DMS114 treated with DMSO at 0.1 percent for 48 hours (cell line): Measurements from ENCODE around the gene STK4.

Source experiments
- DNase-seq: peaks from one replicate; lab custom pipeline; 2025; ENCODE audit not compliant: unreplicated experiment; lab: John Stamatoyannopoulos, UW

STK4 gene

DNA sequence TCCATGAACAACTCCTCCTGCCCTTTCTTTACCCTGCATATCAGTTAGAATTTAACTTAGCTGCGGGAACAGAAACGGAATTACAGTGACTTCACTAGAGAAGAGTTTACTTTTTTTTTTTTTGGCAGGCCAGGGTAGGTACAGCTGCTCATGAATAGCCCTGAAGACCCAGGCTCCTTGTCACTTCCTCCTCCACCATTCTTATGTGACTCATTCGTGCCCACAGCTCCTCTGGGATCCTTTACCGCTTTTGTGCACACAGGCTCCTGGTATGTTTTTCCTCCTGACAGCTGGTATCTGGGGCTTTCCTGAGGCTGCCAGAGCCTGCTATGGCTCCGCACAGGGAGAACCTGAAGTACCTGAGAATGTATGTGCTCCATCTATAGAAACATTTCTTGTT lies 138.5 kb downstream of the STK4 start:
- no peak for DNase-seq

DNA sequence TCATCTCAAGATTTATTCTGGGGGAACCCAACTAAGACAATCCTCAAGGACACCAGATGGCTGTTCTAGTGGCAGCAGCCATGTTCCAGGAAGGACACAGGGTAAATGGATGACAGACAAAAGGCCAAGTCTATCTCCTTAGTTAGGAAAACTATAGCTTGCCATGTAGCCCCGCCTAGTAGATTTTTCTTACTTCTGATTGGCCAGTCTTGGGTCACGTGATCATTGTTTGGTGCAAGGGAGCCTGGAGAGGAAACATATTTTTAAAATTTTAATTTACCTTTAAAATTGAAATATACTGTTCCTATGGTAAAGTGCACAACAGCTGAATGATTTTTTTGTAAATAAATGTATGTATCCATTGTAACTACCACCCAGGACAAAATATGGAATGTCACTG lies 139.0 kb downstream of the STK4 start:
- DNase-seq, result no peak

DNA sequence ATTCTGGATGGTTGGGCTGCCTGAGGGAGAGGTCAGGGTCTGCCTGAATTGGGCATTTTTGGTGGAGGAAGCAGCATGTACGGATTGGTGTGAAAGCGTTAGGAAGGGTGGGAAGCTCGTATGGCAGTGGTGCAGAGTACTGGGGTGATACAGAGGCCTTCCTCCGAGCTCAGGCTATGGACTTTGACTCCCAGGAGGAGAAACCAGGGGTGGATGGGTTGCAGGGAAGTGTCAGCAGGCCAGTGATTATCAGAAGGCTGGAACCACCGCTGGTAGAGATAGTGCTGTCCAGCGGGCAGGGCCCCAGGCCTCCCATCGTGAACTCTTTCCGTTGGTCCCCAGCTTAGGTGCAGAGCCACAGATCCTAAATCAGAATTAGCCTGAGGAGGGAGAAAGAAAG lies 143.3 kb downstream of the STK4 start:
- no peak for DNase-seq

DNA sequence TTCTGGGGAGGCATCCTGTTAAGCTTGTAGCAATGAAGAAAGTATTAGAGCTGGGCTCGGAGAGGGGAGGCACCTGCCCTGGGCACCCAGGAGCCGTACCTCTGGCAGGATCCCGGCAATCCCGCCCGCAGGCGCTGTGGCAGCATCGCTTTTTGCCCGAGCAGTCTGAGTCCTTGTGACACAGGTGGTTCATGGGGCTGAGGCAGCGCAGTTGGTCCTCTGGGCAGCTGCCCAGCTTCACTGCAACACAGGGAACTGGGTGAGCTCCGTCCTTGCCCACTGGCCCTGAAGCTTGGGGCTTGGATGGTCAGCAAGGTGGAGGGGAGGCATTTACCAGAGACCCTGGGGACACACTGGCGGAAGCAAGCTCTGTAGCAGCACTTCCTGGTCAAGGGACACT lies 144.0 kb downstream of the STK4 start:
- DNase-seq, result no peak

DNA sequence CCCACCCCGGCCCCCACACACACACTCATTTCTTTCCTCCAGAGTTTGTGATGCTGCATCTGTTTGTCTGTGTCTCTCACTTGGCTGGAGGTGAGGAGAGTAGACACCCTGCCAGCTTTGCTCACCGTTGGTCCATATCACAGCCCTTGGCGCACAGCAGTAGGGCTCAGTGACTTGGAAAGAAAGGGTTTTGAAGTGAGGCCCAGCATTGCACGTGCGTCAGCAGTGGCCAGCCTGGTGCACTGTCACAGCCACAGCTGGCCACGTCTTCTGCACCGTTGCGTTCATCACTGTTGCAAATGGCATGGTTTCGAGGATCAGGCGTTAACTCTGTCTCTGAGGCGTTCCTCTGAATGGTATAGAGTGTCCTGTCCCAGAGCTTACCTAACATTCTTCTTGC lies 145.0 kb downstream of the STK4 start:
- no peak for DNase-seq

DNA sequence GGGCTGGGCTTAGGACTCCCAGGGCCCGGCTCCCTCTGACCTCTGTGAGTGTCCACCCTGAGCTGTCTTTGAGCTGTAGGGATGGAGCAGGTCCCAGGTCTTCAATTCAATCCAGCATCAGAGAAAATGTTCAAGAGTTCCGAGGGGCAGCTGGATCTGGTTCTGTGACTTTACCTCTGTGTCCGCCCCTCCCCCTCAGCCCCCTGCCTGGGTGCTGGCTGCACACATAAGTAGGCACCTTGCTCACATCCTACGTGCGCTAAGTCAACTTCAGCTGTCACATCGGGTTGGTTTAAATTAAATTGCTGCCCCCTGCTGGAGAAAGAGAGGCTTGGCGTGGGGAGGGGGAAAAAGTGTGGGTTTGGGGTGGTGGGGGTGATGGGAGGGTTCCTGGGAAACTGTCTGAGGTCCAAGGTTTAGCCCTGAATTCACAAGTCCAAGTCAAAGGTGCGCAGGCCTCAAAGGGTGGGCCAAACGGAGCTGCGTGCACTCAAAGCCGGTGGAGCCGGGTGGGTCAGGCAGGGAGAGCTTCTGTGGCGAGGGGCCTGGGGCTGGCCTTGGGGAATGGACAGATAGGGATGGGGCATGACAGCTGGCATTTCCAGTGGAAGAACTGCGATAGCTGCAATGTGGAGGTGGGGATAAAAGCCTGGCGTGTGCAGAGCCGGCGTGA lies 145.6 kb downstream of the STK4 start:
- DNase-seq, result no peak

DNA sequence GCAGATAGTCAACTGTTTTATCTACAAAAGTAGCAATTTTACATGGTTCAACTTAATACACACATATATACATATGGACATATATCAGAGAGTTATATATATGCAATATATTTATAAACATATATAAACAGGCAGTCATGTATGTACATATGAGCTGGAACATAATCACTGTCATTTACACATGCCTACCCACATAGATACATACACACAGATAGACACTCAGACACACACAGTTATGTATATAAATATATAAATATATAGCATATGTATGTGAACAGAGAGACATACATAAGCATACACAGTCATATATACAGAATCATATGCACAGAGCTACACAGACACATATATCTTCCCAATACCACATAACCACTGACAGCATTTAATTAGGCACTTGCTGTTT lies 146.4 kb downstream of the STK4 start:
- DNase-seq, result no peak

DNA sequence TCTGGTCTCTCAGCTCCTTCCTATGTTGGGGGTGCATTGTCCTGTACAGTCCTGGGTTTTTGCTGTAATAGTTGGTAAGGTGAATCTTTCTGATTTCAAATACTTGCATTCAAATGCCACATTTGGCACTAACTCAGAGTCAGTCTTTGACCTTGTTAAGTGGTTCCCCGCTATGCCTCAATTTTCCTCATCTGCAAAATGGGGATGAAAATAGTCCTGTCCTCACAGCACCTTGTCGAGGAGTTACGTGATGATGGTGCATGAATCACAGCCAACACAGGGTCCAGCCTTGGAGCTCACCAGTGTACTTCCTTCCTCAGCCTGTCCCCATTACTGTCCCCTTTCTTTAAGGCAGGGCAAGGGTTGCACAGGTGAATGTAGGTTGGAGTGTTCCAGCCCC lies 147.6 kb downstream of the STK4 start:
- no peak for DNase-seq

DNA sequence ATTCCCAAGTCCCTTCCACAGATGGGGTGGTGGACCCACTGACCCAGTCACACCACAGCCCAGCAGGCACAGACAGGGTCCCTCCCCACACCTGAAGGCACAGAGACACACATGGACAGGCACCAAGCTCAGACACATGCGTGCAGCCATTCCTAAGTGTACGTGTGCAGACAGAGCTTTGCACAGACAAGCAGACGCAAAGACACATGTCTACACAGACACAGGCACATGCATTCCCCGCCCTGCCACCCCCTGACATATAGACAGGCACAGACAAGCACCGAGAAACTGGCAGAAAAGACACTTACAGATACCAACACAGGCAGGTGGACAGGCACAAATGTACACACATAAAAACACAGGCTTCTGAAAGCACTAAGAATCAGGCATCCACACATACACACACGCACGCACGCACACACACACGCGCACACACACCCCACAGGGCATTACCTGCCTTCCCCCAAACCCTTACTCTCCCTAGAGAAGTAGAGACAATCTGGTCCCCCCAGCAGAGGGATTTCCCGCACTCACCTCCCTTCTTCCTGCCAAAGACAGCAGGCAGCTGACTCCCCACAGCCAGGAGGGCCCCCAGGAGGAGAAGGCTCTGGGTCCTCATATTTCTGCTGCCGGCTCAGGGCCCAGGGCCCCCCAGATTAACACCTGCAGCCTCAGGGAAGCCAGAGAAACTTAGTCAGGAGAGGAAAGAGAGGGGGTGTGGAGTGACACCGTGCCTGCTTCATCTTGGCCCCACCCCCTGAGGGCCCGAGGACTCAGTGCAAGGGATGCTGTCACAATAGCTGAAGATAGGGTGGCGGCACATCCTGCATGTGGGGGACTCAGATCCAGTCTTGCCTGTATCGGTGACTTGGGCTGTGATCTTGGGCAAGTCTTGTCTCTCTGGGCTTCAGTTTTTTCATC lies 148.4 kb downstream of the STK4 start, which contains the start of gene WFDC5:
WFDC5 (minus strand) TSS at position 710 of the 921 bp plus-strand sequence; CDS start at position 619, 91 bp downstream.
- DNase-seq, result no peak

DNA sequence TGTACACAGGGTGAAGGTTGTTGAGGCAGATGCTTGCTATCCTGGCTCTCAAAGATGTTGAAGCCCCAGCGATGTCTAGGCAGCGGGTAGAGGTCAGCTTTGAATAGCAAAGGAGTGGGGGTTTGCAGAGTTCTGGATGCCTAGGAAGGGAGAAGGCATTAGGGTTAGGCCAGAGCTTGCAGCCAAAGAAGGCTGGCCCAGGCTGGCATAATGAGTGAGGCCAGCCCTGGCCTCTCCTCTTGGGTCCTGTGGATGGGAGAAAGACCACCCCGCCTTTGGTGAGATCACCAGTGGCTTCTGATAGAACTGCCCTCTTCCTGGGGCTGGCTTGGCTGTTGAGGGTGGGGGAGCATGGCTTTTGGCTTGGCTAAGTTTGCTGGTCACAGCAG lies 149.1 kb downstream of the STK4 start:
- DNase-seq, result no peak

DNA sequence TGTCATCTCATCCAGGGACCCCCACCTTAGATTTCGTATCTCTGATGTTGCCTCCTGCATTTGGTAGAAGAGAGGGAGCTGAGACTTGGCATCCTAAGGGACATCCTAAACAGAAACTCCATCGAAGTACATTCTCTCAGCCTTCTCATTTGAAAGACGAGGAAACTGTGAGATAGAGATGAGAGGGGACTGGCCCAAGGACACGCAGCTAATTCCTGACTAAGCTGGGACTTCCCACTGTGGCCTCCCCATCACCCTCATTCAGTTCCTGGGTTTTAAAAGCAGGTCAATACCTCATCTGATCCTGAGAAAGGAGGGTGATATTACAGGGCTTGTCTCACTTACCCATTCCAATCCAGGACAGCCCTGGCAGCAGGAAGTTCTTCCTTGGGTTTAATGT lies 149.5 kb downstream of the STK4 start:
- no peak for DNase-seq

DNA sequence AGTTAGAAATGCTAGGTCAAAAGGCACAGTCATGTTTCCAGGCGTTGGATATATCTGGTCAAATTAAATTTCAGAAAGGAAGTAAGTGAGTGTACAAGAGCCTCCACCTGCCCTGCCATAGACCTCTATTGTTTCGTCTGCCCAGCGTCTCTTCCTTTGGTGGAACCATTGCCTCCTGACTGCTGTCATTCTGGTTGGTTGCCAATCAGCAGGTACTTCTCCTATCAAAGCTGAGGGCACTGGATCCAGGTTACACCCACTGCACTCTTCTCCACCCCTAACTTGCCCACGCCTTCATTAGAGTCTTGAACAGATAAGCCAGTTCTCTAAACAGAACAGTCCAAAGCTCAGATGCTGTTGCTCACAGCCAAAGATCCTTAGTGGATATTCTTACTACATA lies 151.3 kb downstream of the STK4 start:
- no peak for DNase-seq

DNA sequence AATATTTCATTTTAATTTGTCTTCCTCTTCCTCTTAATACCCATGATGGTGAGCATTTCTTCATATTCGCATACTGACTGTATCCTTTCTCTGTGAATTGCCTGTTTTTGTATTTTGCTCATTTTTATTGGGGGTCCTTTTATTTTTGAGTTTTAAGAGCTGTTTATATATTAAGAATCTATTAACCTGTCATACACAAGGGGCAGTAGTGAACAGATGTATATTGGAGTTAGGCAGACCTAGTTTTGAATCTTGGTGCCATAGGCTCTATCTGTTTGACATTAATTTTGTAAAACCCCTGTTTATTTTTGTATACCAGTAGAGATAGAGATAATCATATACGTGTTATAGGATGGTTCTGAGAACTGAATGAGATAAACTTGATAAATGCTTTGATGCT lies 151.7 kb downstream of the STK4 start:
- no peak for DNase-seq

DNA sequence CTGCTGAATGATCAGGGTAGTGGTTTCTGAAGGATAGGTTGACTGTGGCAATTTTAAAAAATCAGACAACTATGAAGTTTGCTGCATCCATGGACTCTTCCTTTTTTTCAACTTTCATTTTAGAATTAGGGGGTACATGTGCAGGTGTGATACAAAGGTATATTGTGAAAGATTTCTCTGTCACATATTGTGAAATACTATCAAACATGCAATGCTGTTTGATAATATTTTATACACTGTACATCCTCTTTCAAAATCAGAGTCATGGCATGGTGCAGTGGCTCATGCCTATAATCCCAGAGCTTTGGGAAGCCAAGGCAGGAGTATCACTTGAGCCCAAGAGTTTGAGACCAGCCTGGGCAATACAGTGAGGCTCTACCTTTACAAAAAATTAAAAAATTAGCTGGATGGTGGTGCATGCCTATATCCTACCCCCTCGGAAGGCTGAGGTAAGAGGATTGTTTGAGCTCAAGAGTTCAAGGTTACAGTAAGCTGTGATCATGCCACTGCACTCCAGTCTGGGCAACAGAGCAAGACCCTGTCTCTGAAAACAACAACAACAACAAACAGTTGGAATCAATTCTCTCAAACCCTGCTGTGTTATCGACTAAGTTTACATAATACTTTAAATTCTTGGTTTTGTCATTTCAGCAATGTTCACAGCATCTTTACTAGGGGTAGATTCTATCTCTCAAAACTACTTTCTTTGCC lies 153.4 kb downstream of the STK4 start:
- DNase-seq, result no peak

DNA sequence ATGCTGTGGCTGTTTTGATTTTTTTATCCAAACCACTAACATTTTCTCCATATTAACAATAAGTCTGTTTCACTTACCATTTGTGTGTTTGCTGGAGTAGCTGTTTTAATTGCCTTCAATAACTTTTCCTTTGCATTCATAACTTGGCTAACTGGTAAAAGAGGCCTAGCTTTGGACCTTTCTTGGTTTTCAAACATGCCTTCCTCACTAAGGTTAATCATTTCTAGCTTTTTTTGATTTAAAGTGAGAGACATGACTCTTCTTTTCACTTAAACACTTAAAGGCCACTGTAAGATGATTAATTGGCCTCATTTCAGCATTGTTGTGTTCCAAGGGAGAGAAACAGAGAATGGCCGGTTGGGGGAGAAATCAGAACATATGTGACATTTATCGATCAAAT lies 155.1 kb downstream of the STK4 start:
- no peak for DNase-seq

DNA sequence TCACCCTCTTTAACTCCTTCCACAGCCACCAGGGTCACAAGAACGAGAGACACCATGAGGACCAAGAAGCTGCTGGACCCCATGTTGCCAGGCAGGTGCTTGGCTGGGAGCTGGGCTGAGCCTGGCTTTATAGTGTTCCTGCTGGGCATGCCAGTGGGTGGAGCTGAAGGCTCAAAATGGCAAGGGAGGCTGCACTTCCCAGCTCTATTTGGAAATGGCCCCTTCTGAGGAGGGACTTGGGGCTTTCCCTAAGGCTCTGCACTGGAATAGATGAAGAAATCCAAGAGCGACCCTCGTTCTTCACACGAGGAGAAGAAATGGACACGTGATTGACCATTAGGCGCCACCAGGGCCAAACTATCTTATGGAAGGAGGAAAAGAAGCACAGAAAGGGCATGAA lies 158.1 kb downstream of the STK4 start, which contains the start of gene WFDC12:
WFDC12 (minus strand) TSS at position 101 of the 400 bp plus-strand sequence; CDS start at position 83, 18 bp downstream.
- DNase-seq, result no peak

DNA sequence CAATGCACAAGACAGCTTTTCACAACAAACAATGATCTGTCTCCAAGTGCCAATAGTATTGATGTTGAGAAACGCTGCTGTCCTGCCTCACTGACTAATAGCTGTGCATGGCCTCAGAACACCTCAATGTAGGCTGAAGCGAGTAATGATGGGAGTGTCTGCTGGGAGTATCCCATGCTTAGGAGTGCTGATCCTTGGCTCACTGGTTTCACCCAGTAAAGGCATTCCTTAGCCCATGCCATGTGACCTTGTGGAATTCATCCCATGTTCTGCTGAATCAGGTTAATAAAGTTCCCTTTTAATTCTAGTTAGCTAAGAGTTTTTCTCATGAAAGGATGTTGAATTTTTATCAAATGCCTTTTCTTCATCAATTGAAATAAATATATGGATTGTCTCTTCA lies 161.8 kb downstream of the STK4 start:
- DNase-seq, result no peak
